Vagina (tissue), 2 donors: ENCODE measurements around the gene SLC18B1.

Experiments
- CTCF ChIP-seq, 3 experiments: fragments of 450-650 bp in 2 of 3; fragments of 200-600 bp in 1 of 3; sonication (generic) in 1 of 3; IDR thresholded peaks; one replicate each; pipeline ENCODE4 v1.5.1; 2017 to 2019; ENCODE audit warnings: antibody characterized with exemption in 3 of 3, mild to moderate bottlenecking in 2 of 3, moderate library complexity in 2 of 3
- POLR2AphosphoS5 ChIP-seq, 2 donors: sonication (generic); formaldehyde crosslinking; IDR thresholded peaks; one replicate each; pipeline ENCODE4 v1.9.0; 2017; ENCODE audit warnings: antibody characterized with exemption in 2 of 2, mild to moderate bottlenecking in 2 of 2, low read depth in 1 of 2; ENCODE audit not compliant: insufficient read depth in 1 of 2

- no peak for TF ChIP-seq POLR2AphosphoS5 (IDR thresholded peaks at IDR 0.05; ENCODE audit: insufficient read depth in 1 of 2, low read depth in 1 of 2)
- TF ChIP-seq CTCF (IDR thresholded peaks at IDR 0.05), result no peak
Measured at GRCh38 chr6:132820629-132821381, 22.4 kb upstream of the SLC18B1 start.
